NCI-H2196 treated with DMSO at 0.1 percent for 48 hours (cell line): ENCODE results near the gene DERL3.

Experiments
- DNase-seq: peaks from one replicate; lab custom pipeline; 2025; ENCODE audit not compliant: unreplicated experiment; lab: John Stamatoyannopoulos, UW

The DERL3 gene

DNA sequence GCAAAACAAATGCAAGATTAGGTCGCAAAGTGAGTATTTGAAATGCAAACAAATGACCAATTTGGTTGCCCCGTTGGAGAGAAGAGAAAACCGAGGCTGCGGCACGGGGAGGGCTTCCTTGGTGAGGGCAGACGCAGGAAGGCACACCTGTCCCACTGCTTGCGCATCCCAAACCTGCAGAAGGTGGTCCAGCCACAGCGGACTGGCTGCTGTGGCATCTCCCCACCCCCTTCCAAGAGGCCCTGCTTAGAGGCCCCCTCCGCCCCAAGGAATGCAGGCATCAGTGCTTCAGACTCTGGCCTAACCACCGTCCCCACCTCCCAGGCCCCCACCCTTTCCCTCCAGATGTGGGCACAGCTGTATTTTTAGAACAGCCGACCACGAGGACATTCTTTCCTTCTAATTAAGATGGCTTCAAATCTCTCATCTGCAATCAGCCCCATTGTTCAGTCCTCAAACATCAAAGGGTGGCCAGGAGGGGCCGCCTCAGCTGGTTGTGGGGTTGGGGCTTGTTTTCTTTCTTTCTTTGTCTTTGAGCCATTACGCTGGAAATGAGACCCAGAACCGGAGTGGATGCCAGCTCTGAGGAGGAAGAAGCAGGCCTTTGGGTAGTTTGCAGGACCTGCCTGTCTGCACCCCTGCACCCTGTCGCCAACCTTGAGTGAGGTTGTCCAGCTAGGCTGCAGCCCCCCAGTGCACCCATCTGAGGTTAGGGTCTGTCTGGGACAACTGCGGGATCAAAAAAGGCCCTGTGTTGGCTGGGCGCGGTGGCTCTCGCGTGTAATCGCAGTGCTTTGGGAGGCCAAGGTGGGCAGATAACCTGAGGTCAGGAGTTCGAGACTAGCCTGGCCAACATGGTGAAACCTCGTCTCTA, 9.4 kb upstream of the DERL3 start:
- no peak for DNase-seq

DNA sequence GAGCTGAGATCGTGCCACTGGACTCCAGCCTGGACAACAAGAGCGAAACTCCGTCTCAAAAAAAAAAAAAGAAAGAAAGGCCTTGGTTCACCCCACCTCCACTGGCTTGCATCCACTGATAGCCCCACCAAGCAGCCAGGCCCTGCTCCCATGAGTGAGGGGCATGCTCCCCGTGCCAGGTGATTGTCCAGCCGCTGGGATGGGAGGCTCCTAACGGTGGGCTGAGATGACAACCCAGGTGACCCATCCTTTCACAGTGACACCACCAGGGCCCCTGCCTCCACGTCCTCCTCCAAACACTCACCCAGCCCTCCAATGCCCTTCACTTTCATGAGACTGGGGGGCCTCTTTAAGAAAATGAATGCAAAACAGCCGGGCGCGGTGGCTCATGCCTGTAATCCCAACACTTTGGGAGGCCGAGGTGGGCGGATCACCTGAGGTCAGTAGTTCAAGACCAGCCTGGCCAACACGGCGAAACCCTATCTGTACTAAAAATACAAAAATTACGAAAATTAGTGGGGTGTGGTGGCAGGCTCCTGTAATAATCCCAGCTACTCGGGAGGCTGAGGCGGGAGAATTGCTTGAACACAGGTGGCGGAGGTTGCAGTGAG, 8.6 kb upstream of the DERL3 start:
- DNase-seq = no peak

GRCh38 chr22:23846081-23846469, 7.3 kb upstream of the DERL3 start:
- no peak for DNase-seq

GRCh38 chr22:23845265-23846080, 6.7 kb upstream of the DERL3 start:
- DNase-seq = no peak

- no peak for DNase-seq
Observed at GRCh38 chr22:23844739-23845202, 6.0 kb upstream of the DERL3 start.

- no peak for DNase-seq
Observed at GRCh38 chr22:23842599-23842998, 3.8 kb upstream of the DERL3 start.

GRCh38 chr22:23841736-23842445, 3.1 kb upstream of the DERL3 start:
- DNase-seq = no peak

- no peak for DNase-seq
Observed at GRCh38 chr22:23841292-23841691, 2.5 kb upstream of the DERL3 start.

- DNase-seq = no peak
Observed at GRCh38 chr22:23840026-23840425, 1.2 kb upstream of the DERL3 start.

DNA sequence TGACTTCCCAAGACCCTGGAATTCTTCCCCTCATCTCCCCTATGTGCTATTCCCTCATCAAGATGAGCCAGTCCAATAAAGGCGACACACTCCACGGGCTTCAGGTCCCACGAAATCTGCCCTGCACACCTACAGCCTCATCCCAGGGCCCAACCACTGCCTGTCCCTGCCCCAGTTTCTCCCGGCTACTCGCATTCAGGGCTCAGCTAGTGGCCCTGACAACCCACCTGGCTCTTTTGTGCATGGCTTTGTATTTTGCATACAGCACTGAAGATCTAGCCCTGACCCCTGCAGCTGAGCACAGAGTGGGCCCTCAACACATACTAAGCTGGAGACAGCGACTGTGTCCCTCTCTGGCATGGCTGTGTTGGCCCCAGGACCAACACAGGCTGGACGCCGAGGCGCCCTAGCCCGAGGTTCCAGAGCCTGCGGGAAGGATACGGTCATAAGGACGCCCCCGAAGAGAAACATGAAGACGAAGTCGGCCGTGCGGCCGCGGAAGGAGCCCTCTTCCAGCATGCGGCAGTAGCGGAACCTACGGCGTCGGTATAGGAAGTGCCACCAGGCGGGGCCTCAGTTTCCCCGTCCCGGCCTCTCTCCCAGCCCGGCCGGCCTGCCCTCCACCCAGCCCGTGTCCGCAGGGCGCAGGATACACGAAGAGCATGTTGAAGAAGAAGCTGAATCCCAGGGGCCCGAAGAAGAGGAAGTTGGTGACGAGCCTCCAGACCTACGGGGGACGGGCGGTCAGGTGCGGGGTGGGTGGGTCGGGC, 710 bp downstream of the DERL3 start:
- no peak for DNase-seq

GRCh38 chr22:23837496-23837859, 1.3 kb downstream of the DERL3 start:
- no peak for DNase-seq

- no peak for DNase-seq
Observed at GRCh38 chr22:23836692-23837495, 1.9 kb downstream of the DERL3 start.

- no peak for DNase-seq
Observed at GRCh38 chr22:23836281-23836680, 2.5 kb downstream of the DERL3 start.

GRCh38 chr22:23835484-23836144, 3.2 kb downstream of the DERL3 start:
- no peak for DNase-seq

DNA sequence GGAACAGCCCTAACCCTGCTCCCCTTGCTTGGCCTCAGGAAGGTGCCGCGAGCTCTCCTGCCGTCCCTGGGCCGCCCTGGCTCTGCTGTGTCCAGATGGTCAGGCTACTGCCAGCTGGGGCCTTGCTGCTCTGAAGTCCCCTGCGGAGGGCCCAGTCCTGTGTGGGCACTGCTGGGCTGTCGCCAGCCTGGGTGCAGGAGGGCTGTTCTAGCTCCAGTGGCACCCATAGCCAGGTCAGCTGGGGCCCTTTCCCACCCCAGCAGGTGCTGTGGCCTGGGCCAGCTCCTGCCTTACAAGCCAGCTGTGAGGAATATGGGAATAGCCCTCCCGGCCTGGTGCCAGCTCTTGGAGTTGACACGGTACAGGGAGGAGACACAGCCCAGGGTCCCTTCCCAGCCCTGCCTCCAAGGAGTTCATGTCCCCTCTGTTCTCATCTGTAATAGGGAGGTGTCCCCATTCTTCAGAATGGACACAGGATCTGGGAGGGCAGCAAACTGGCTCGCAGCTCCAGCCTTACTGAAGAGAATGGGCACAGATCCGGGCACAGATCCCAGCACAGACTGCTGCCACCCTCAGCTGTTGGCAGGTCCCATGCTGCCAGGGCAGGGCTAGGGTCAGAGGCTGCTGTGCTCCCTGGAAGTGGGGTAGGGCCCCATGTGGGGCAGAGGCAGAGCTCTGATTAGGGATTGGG, 3.9 kb downstream of the DERL3 start:
- no peak for DNase-seq

- DNase-seq = no peak
Observed at GRCh38 chr22:23834406-23834792, 4.4 kb downstream of the DERL3 start.

GRCh38 chr22:23833911-23834317, 4.9 kb downstream of the DERL3 start:
- DNase-seq = no peak

- DNase-seq = no peak
Observed at GRCh38 chr22:23833017-23833751, 5.6 kb downstream of the DERL3 start.
